RPMI7951 (cell line): Measurements from ENCODE around the gene ARL6IP6. TPM values are rescaled to one million over a fixed set of nuclear protein-coding genes. Genes with fewer than 3 reads are reported as not detected.

Experiments used
- DNase-seq: peaks from one replicate; pipeline ENCODE4 v3.0.0-alpha.2; 2012; ENCODE audit warnings: low read depth
- total RNA-seq: library from RNA; depleted of rRNA; stranded (reverse); fragments of >200 nt; shearing (Covaris generic); gene quantifications from 2 replicates; pipeline ENCODE4 v1.2.3, GENCODE V29; 2014; rRNA removed

Gene ARL6IP6
- total RNA-seq, 1 experiment from 2014 or later, result 92.3 TPM

- no peak for DNase-seq
These were observed 86.4 kb downstream of the ARL6IP6 start for GRCh38 chr2:152804687-152805408.

- no peak for DNase-seq
These were observed 93.5 kb downstream of the ARL6IP6 start for GRCh38 chr2:152811916-152812315.

Other genes with a start within 250 kb of the ARL6IP6 start
- 129 and 135 TPM in 2 replicates for gene PRPF40A, start 1.2 kb upstream of the ARL6IP6 start, total RNA-seq